HepG2 (cell line): ENCODE measurements around the gene PHACTR3. TPM values are rescaled to one million over a fixed set of nuclear protein-coding genes. Genes with fewer than 3 reads are reported as not detected.

ENCODE experiments used
- ATAC-seq: fragments of 200-7000 bp; cut with Tn5 transposase; 3 replicates; pipeline ENCODE4 v1.9.1; 2020; ENCODE audit warnings: mild to moderate bottlenecking, moderate library complexity
- BruUV-seq: library from RNA; stranded (reverse); fragments of 400-500 nt; replicated peaks from 2 replicates; lab custom pipeline; 2021; lab: Mats Ljungman, UMichigan
- CTCF ChIA-PET: fragments of 300-600 bp; formaldehyde crosslinking; extraction: SDS; loops from one replicate; lab custom pipeline; 2021; ENCODE audit warnings: low total read pairs, inconsistent platforms, low intra/inter-chr PET ratio; lab: Yijun Ruan, JAX
- POLR2A ChIA-PET: fragments of 350-600 bp; sonication (Branson Sonifier 250); formaldehyde crosslinking; loops from one replicate; lab custom pipeline; 2020; ENCODE audit warnings: antibody characterized with exemption, inconsistent platforms; lab: Yijun Ruan, JAX
- DNase-seq: peaks from one replicate; pipeline ENCODE4 v3.0.0-alpha.2; 2015; ENCODE audit warnings: low spot score
- FAIRE-seq: peaks from 3 replicates; lab custom pipeline; 2011; peaks lifted over from hg19 to GRCh38; lab: Jason Lieb, UNC
- H2AFZ ChIP-seq: one replicate; pipeline ENCODE4 v1.6.1; 2011; ENCODE audit warnings: low read length, inconsistent platforms
- H3K27ac ChIP-seq: fragments of 300-600 bp; 3 replicates; pipeline ENCODE4 v1.8.0; 2011; ENCODE audit warnings: mixed run types, mild to moderate bottlenecking, mixed read lengths, low read length, inconsistent platforms; ENCODE audit not compliant: insufficient read depth; ENCODE audit errors: extremely low read length
- H3K27me3 ChIP-seq, 2 experiments: fragments of 200-600 bp in 1 of 2; 2 replicates in 1 of 2; 3 replicates in 1 of 2; pipeline versions ENCODE4 v1.6.0 to v1.8.0; 2011; ENCODE audit warnings: low read length in 2 of 2, mild to moderate bottlenecking in 2 of 2, moderate library complexity in 2 of 2, inconsistent platforms in 1 of 2; ENCODE audit not compliant: insufficient read depth in 2 of 2, control insufficient read depth in 1 of 2
- H3K36me3 ChIP-seq, 2 experiments: fragments of 200-600 bp in 1 of 2; replicated peaks in 1 of 2; 2 replicates in 1 of 2; 3 replicates in 1 of 2; pipeline versions ENCODE4 v1.5.1 to v1.8.0; 2011; ENCODE audit warnings: low read length in 2 of 2, inconsistent platforms in 1 of 2; ENCODE audit not compliant: insufficient read depth in 2 of 2, control insufficient read depth in 1 of 2
- H3K4me1 ChIP-seq: 2 replicates; pipeline ENCODE4 v1.5.1; 2012; ENCODE audit warnings: low read length, inconsistent platforms; ENCODE audit not compliant: insufficient read depth
- H3K4me2 ChIP-seq: 2 replicates; pipeline ENCODE4 v1.6.0; 2011; ENCODE audit warnings: low read depth, low read length, inconsistent platforms
- H3K4me3 ChIP-seq, 3 experiments: fragments of 200-600 bp in 1 of 3; sonication (generic), shearing (Covaris generic) in 1 of 3; replicated peaks in 1 of 3; 2 replicates each; pipeline ENCODE4 v1.5.1; 2011 to 2016; ENCODE audit warnings: low read length in 3 of 3, inconsistent platforms in 2 of 3, low read depth in 2 of 3, mild to moderate bottlenecking in 2 of 3, control low read depth in 1 of 3, mixed read lengths in 1 of 3; ENCODE audit not compliant: insufficient read depth in 1 of 3
- H3K79me2 ChIP-seq: one replicate; pipeline ENCODE4 v1.6.1; 2011; ENCODE audit warnings: low read length, inconsistent platforms; ENCODE audit not compliant: insufficient read depth
- H3K9ac ChIP-seq: 2 replicates; pipeline ENCODE4 v1.6.0; 2011; ENCODE audit warnings: mild to moderate bottlenecking, low read depth, low read length, inconsistent platforms; ENCODE audit not compliant: insufficient read depth
- H3K9me3 ChIP-seq: 2 replicates; pipeline ENCODE4 v1.5.1; 2012; ENCODE audit warnings: mild to moderate bottlenecking, low read length
- H4K20me1 ChIP-seq: 2 replicates; pipeline ENCODE4 v1.6.0; 2011; ENCODE audit warnings: inconsistent platforms, mild to moderate bottlenecking, low read length, moderate library complexity; ENCODE audit not compliant: insufficient read depth
- CAMTA2 ChIP-seq: sonication (generic); formaldehyde crosslinking; IDR thresholded peaks from 2 replicates; pipeline ENCODE4 v1.4.0; 2020; ENCODE audit warnings: mild to moderate bottlenecking, missing genetic modification reagents, borderline replicate concordance
- FOXM1 ChIP-seq: sonication (generic); formaldehyde crosslinking; IDR thresholded peaks from 2 replicates; pipeline ENCODE4 v1.5.0; 2020; ENCODE audit warnings: missing genetic modification reagents
- ISL2 ChIP-seq: sonication (generic); formaldehyde crosslinking; IDR thresholded peaks from 2 replicates; pipeline ENCODE4 v1.5.0; 2020; ENCODE audit warnings: missing genetic modification reagents
- KAT8 ChIP-seq: IDR thresholded peaks from 2 replicates; pipeline ENCODE4 v1.6.1; 2016; ENCODE audit warnings: missing genetic modification reagents, missing compliant biosample characterization
- MAX ChIP-seq: IDR thresholded peaks from 2 replicates; pipeline ENCODE4 v1.6.1; 2012; ENCODE audit warnings: inconsistent platforms
- MBD4 ChIP-seq: IDR thresholded peaks from 2 replicates; pipeline ENCODE4 v1.6.1; 2012; ENCODE audit warnings: low read length, inconsistent platforms, borderline replicate concordance
- MED8 ChIP-seq: sonication (generic); formaldehyde crosslinking; IDR thresholded peaks from 2 replicates; pipeline ENCODE4 v1.8.1; 2023; ENCODE audit warnings: mild to moderate bottlenecking, missing genetic modification reagents; ENCODE audit not compliant: insufficient replicate concordance
- MEIS2 ChIP-seq: sonication (generic); formaldehyde crosslinking; IDR thresholded peaks from 2 replicates; pipeline ENCODE4 v1.9.0; 2021; ENCODE audit warnings: mild to moderate bottlenecking, missing genetic modification reagents
- REST ChIP-seq, 2 experiments: IDR thresholded peaks; 2 replicates each; pipeline ENCODE4 v1.6.1; 2011 to 2012; ENCODE audit warnings: low read length in 2 of 2, borderline replicate concordance in 1 of 2, low read depth in 1 of 2, mild to moderate bottlenecking in 1 of 2, moderate library complexity in 1 of 2
- THAP9 ChIP-seq: sonication (generic); formaldehyde crosslinking; IDR thresholded peaks from 2 replicates; pipeline ENCODE4; 2020; ENCODE audit warnings: missing genetic modification reagents, mild to moderate bottlenecking, borderline replicate concordance
- ZNF18 ChIP-seq: sonication (generic); formaldehyde crosslinking; IDR thresholded peaks from 2 replicates; pipeline ENCODE4 v1.8.0; 2022; ENCODE audit warnings: mild to moderate bottlenecking, missing genetic modification reagents; ENCODE audit not compliant: insufficient replicate concordance
- ZNF513 ChIP-seq: sonication (generic); formaldehyde crosslinking; conservative IDR thresholded peaks from 2 replicates; pipeline ENCODE4 v1.5.0; 2020; ENCODE audit warnings: missing genetic modification reagents
- WGBS: methylation state at CpG from one replicate; pipeline ENCODE4 v1.1.6; 2017; ENCODE audit warnings: low lambda C conversion rate; 5-methylcytosine and 5-hydroxymethylcytosine counted together
- in situ Hi-C: cut with HindIII; loops from 2 replicates; pipeline ENCODE4 v1.10.0; 2017; ENCODE audit warnings: low pct_unique_long_range_greater_than_20kb; ENCODE audit not compliant: extremely low pct_ligation_motif_present
- intact Hi-C: fragments of 100-400 bp; cut with micrococcal nuclease; formaldehyde crosslinking; loops from one replicate; pipeline ENCODE4 v1.10.0; 2022; ENCODE audit not compliant: unreplicated experiment
- polyA plus RNA-seq, 8 experiments: library from polyadenylated mRNA; depleted of rRNA in 3 of 8; stranded (reverse) in 7 of 8; unstranded in 1 of 8; fragments of >200 nt; fragmentation: Illumina TruSeq in 4 of 8; extraction: Trizol in 4 of 8; gene quantifications; 2 replicates each; pipeline versions ENCODE4 v1.2.1 to v1.2.3, GENCODE V29; 2011 to 2016; ENCODE audit warnings: low read depth in 4 of 8, missing spikeins in 1 of 8, mixed read lengths in 1 of 8; ENCODE audit not compliant: insufficient read depth in 1 of 8
- total RNA-seq, 5 experiments: library from RNA; depleted of rRNA; stranded (reverse); fragments of >200 nt; fragmentation: Illumina TruSeq; extraction: Trizol; gene quantifications; 2 replicates each; pipeline ENCODE4 v1.2.3, GENCODE V29; 2016; ENCODE audit warnings: low read depth in 1 of 5
- TF ChIP-seq, protein P1 (sequence below): IDR thresholded peaks from 2 replicates; pipeline ENCODE4 v1.6.1; 2016; ENCODE audit warnings: low read depth

PHACTR3 gene
- total and polyA plus RNA-seq, 2 of the 13 experiments (the other 11 are each of a cell fraction or from before 2014, with no cell fraction given), result not detected

DNA sequence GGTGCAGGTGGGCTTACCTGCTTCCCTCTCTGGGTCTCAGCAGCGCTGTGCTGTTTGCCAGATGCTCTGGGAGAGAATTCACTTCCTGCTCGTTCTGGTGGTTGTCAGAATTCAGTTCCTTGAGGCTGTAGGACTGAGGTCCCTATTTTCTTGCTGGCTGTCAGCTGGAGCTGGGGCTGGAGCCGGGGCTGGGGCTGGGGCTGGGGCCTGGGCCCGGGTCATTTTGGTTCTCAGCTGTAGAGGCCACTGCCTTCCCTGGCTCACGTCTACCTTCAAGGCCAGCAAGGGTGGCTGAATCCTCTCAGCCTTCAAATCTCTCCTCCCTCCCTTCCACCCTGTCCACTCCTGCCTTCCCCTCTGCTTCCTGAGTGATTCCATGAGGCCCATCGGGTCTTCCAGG lies 16.8 kb upstream of the PHACTR3 start:
- Histone ChIP-seq H3K9ac (no peak overlapping the region), H3K27me3 (peaks cover 6 to 88% of the 10 kb centered on the region in 2 experiments), H3K4me2 (no peak overlapping the region), H2AFZ (no peak overlapping the region), H3K27ac (no peak overlapping the region), H3K9me3 (no peaks in the 10 kb centered on the region), H3K4me1 (0 out of 2 replicates have a peak, but pooled peaks cover 5% of the 10 kb centered on the region), H3K4me3 (no peak overlapping the region), H3K36me3 (no peaks in the 10 kb centered on the region), H3K79me2 (no peaks in the 10 kb centered on the region), H4K20me1 (no peaks in the 10 kb centered on the region)
- 2% methylated on average over 6 of the region's 6 CpGs for WGBS
- POLR2A ChIA-PET, result no interaction called here
- no peak for DNase-seq
- CTCF ChIA-PET, result no interaction called here
- no peak for FAIRE-seq
- in situ Hi-C loops (no loop called here), intact Hi-C loops (no loop called here)
- BruUV-seq, result no TSS peak
- no peak for ATAC-seq
- TF ChIP-seq MAX (no peak), FOXM1 (CRISPR knock-in tag) (no peak), ZNF513 (CRISPR knock-in tag) (no peak), MBD4 (no peak), MEIS2 (CRISPR knock-in tag) (no peak), REST (IDR thresholded peaks at IDR 0.05; ENCODE audit: borderline replicate concordance in 1 of 2, low read depth in 1 of 2, low read length in 2 of 2) (no peak), ISL2 (no peak), CAMTA2 (CRISPR knock-in tag) (no peak), MED8 (CRISPR knock-in tag) (no peak), KAT8 (CRISPR knock-in tag) (no peak), ZNF18 (CRISPR knock-in tag) (no peak), THAP9 (CRISPR knock-in tag) (no peak)
- TF ChIP-seq, protein P1, sequence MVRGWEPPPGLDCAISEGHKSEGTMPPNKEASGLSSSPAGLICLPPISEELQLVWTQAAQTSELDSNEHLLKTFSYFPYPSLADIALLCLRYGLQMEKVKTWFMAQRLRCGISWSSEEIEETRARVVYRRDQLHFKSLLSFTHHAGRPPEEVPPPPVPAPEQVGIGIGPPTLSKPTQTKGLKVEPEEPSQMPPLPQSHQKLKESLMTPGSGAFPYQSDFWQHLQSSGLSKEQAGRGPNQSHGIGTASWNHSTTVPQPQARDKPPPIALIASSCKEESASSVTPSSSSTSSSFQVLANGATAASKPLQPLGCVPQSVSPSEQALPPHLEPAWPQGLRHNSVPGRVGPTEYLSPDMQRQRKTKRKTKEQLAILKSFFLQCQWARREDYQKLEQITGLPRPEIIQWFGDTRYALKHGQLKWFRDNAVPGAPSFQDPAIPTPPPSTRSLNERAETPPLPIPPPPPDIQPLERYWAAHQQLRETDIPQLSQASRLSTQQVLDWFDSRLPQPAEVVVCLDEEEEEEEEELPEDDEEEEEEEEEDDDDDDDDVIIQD (CRISPR knock-in tag), result no peak
